ENCODE measurements around the gene LMBR1. TPM values are rescaled to one million over a fixed set of nuclear protein-coding genes. Genes with fewer than 3 reads are reported as not detected.

LMBR1 gene
- total RNA-seq, 1 donor, result 39.4 TPM

- Histone ChIP-seq H3K27ac (ENCODE audit: low read depth, low read length) (no peak overlapping the region), H3K79me2 (ENCODE audit: insufficient read depth, low read length) (no peaks in the 10 kb centered on the region), H3K27me3 (ENCODE audit: insufficient read depth, low read length) (no peaks in the 10 kb centered on the region), H3K4me1 (ENCODE audit: insufficient read depth, low read length) (no peaks in the 10 kb centered on the region), H3K4me3 (ENCODE audit: insufficient read depth, low read length) (no peak overlapping the region), H3K9me3 (ENCODE audit: low read depth, low read length) (no peaks in the 10 kb centered on the region), H3K4me2 (ENCODE audit: insufficient read depth, low read length) (no peak overlapping the region), H2AFZ (ENCODE audit: low read length) (no peak overlapping the region), H4K20me1 (ENCODE audit: insufficient read depth, low read length) (no peaks in the 10 kb centered on the region), H3K36me3 (ENCODE audit: insufficient read depth, low read length) (no peaks in the 10 kb centered on the region)
- TF ChIP-seq CTCF (IDR thresholded peaks at IDR 0.05; ENCODE audit: extremely low read depth, low read depth, low read length), result no peak
- DNase-seq (ENCODE audit: insufficient read length, low spot score, missing footprints), result no peak
These were observed 208.7 kb downstream of the LMBR1 start for GRCh38 chr7:156684251-156684650.

DNA sequence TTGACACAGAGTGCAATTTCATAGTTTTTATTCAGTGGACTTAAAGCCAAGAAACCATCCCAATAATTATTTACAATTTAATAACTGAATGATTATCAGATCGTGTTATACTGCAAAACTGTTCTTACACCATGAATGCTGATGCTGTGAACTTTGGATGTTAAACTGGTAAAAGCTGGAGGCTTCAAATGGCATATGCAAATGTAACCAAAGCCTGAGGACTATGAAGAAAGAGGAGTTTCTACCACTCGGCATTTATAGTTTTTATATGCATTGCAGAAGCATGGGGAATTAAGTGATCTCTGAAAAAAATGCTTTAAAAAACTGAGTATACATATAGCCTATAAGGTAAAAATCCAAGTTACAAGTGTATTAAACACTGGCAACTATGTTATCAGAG is 210.1 kb downstream of the LMBR1 start:
- TF ChIP-seq CTCF (IDR thresholded peaks at IDR 0.05; ENCODE audit: extremely low read depth, low read depth, low read length), result no peak
- Histone ChIP-seq H2AFZ (ENCODE audit: low read length) (no peak overlapping the region), H3K27me3 (ENCODE audit: insufficient read depth, low read length) (no peaks in the 10 kb centered on the region), H3K4me3 (ENCODE audit: insufficient read depth, low read length) (no peak overlapping the region), H3K9me3 (ENCODE audit: low read depth, low read length) (no peaks in the 10 kb centered on the region), H4K20me1 (ENCODE audit: insufficient read depth, low read length) (no peaks in the 10 kb centered on the region), H3K36me3 (ENCODE audit: insufficient read depth, low read length) (peaks cover 5% of the 10 kb centered on the region), H3K27ac (ENCODE audit: low read depth, low read length) (no peak overlapping the region), H3K4me2 (ENCODE audit: insufficient read depth, low read length) (no peak overlapping the region), H3K4me1 (ENCODE audit: insufficient read depth, low read length) (no peaks in the 10 kb centered on the region), H3K79me2 (ENCODE audit: insufficient read depth, low read length) (no peaks in the 10 kb centered on the region)
- no peak for DNase-seq (ENCODE audit: insufficient read length, low spot score, missing footprints)

DNA sequence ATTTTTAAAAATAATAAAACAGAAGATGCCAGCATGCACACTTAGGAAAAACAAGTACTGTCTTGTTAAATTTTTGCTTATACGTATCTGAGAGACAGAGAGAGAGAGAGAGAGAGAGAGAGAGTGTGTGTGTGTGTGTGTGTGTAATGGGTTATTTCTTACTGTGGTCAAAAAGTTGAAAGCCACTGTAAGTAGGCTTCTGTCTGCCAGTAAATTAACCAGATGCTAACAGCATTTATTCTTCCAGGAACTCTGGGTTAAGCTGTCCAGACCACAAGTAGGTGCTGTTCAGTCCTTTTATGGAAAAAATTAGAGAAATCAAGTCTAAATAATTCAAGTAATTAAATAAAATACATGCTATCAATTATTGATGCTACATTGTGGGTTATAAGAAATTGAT is 212.7 kb downstream of the LMBR1 start:
- H3K27ac ChIP-seq (ENCODE audit: low read depth, low read length), result no peak overlapping the region
- peaks cover 5% of the 10 kb centered on the region for H3K36me3 ChIP-seq (ENCODE audit: insufficient read depth, low read length)
- no peak for TF ChIP-seq CTCF (IDR thresholded peaks at IDR 0.05; ENCODE audit: extremely low read depth, low read depth, low read length)
- H3K4me3 ChIP-seq (ENCODE audit: insufficient read depth, low read length), result no peak overlapping the region
- H3K4me2 ChIP-seq (ENCODE audit: insufficient read depth, low read length), result no peak overlapping the region
- no peak overlapping the region for H2AFZ ChIP-seq (ENCODE audit: low read length)
- H3K9me3 ChIP-seq (ENCODE audit: low read depth, low read length), result no peaks in the 10 kb centered on the region
- H3K27me3 ChIP-seq (ENCODE audit: insufficient read depth, low read length), result no peaks in the 10 kb centered on the region
- H4K20me1 ChIP-seq (ENCODE audit: insufficient read depth, low read length), result no peaks in the 10 kb centered on the region
- no peaks in the 10 kb centered on the region for H3K79me2 ChIP-seq (ENCODE audit: insufficient read depth, low read length)
- H3K4me1 ChIP-seq (ENCODE audit: insufficient read depth, low read length), result no peaks in the 10 kb centered on the region
- DNase-seq (ENCODE audit: insufficient read length, low spot score, missing footprints), result no peak

- no peak for TF ChIP-seq CTCF (IDR thresholded peaks at IDR 0.05; ENCODE audit: extremely low read depth, low read depth, low read length)
- H3K4me2 ChIP-seq (ENCODE audit: insufficient read depth, low read length), result no peak overlapping the region
- H3K4me1 ChIP-seq (ENCODE audit: insufficient read depth, low read length), result no peaks in the 10 kb centered on the region
- no peak for DNase-seq (ENCODE audit: insufficient read length, low spot score, missing footprints)
- no peak overlapping the region for H2AFZ ChIP-seq (ENCODE audit: low read length)
- peaks cover 5% of the 10 kb centered on the region for H3K36me3 ChIP-seq (ENCODE audit: insufficient read depth, low read length)
- no peak overlapping the region for H3K27ac ChIP-seq (ENCODE audit: low read depth, low read length)
- no peaks in the 10 kb centered on the region for H3K27me3 ChIP-seq (ENCODE audit: insufficient read depth, low read length)
- H3K9me3 ChIP-seq (ENCODE audit: low read depth, low read length), result no peaks in the 10 kb centered on the region
- no peaks in the 10 kb centered on the region for H4K20me1 ChIP-seq (ENCODE audit: insufficient read depth, low read length)
- no peaks in the 10 kb centered on the region for H3K79me2 ChIP-seq (ENCODE audit: insufficient read depth, low read length)
- no peak overlapping the region for H3K4me3 ChIP-seq (ENCODE audit: insufficient read depth, low read length)
These were observed 215.5 kb downstream of the LMBR1 start for GRCh38 chr7:156677374-156678054.
